Ishikawa (cell line): ENCODE results near the gene GMFB.

Source experiments
- CREB1 ChIP-seq: IDR thresholded peaks from 2 replicates; pipeline ENCODE4 v1.6.1; 2012; ENCODE audit warnings: low read depth
- MAX ChIP-seq: IDR thresholded peaks from 2 replicates; pipeline ENCODE4 v1.6.1; 2012
- RAD21 ChIP-seq: IDR thresholded peaks from 2 replicates; pipeline ENCODE4 v1.6.1; 2012; ENCODE audit warnings: low read depth
- REST ChIP-seq: IDR thresholded peaks from 2 replicates; pipeline ENCODE4 v1.6.1; 2012; ENCODE audit warnings: low read depth, mild to moderate bottlenecking
- TAF1 ChIP-seq: IDR thresholded peaks from 2 replicates; pipeline ENCODE4 v1.6.1; 2012; ENCODE audit warnings: low read depth, mild to moderate bottlenecking

GRCh38 chr14:54440037-54440436 lies 48.7 kb downstream of the GMFB start:
- no peak for TF ChIP-seq MAX
- no peak for TF ChIP-seq TAF1
- TF ChIP-seq REST, result no peak
- no peak for TF ChIP-seq CREB1
- TF ChIP-seq RAD21, result no peak
